A673 (cell line): ENCODE results near the gene LIX1L.

Experiments
- CTCF ChIP-seq: fragments of 300-800, 200-600 bp; sonication (generic); conservative IDR thresholded peaks from 2 replicates; pipeline ENCODE4 v1.5.1; 2017; ENCODE audit warnings: low read depth, mild to moderate bottlenecking, antibody characterized with exemption, low read length, moderate library complexity, mixed read lengths
- EZH2 ChIP-seq: fragments of 200-600 bp; sonication (generic); IDR thresholded peaks from 2 replicates; pipeline ENCODE4 v1.6.1; 2017; ENCODE audit warnings: borderline replicate concordance, low read depth, mild to moderate bottlenecking, mixed read lengths, antibody characterized with exemption, low read length; ENCODE audit not compliant: poor library complexity, severe bottlenecking

DNA sequence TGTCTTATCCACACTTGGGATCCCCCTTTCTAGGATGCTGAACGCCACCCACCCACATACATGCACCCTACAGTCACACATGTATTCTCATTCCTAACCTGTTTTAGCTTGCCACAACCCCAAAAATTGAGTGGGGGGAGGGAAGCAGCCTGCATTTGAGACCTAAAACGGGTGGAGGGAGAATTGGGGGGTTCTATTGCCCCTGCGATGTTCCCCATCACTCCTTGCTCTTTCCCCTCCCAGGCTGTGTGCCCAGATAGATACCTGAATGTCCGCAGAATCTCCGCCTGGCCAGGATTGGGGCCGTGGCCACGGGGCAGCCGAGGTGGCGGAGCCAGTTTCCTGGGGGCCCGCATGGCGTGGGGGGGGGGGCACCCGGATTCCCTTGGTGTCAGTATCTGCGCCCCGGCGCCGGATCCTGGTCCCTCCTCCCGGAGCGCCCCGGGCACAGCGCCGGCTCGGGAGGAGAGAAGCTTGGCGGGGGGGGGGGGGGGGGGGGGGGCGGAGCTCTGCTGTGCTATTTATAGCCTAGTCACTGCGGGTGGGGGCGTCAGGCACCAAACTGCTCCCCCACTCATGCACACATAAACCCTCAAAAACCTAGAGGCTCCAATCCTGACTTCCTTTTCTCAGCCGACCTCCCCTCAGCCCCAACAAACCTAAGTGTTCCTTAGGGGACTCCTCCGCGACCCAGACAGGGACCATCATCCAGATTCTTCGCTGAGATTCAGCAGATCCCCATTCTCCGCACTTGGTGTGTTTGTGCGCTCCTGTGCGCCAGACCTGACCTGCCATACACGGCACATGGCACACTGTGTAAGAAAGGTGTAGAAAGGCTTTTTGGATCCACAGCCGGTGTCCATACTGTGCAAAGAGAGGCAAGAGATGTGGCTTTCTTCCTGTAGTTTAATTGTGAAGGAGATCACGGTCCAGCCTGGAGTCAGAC lies 4.6 kb upstream of the LIX1L start:
- TF ChIP-seq CTCF, result no peak
- TF ChIP-seq EZH2, result no peak
